HCT116 (cell line): Measurements from ENCODE around the gene MAML3. TPM values are rescaled to one million over a fixed set of nuclear protein-coding genes. Genes with fewer than 3 reads are reported as not detected.
A peak's percentile ranks its signal among the peaks of the same experiment; 100 is the strongest.

Experiments used
- ATAC-seq: fragments of 200-7000 bp; cut with Tn5 transposase; 2 replicates; pipeline ENCODE4 v1.9.1; 2020; ENCODE audit warnings: mild to moderate bottlenecking, moderate library complexity
- BruUV-seq: library from RNA; stranded (reverse); fragments of 400-500 nt; replicated peaks from 2 replicates; lab custom pipeline; 2021; lab: Mats Ljungman, UMichigan
- CTCF ChIA-PET: fragments of 300-600 bp; sonication (Branson Sonifier 250); formaldehyde crosslinking; loops from one replicate; lab custom pipeline; 2021; ENCODE audit warnings: antibody characterized with exemption; lab: Charles Lee
- POLR2A ChIA-PET: fragments of 300-600, 350-600 bp; sonication (Branson Sonifier 250); formaldehyde crosslinking; loops from one replicate; lab custom pipeline; 2021; ENCODE audit warnings: antibody characterized with exemption; lab: Charles Lee
- RAD21 ChIA-PET, 2 experiments: fragments of 300-600 bp; sonication (Branson Sonifier 250); formaldehyde crosslinking; loops; one replicate each; lab custom pipeline; 2023; ENCODE audit warnings: low total read pairs in 2 of 2; ENCODE audit not compliant: uncharacterized antibody in 2 of 2, unreplicated experiment in 2 of 2, low non-redundant PET in 1 of 2; lab: Charles Lee
- DNase-seq: peaks from one replicate; pipeline ENCODE4 v3.0.0-alpha.2; 2010; ENCODE audit warnings: low read depth, low spot score
- H2AFZ ChIP-seq: fragments of 200-600 bp; shearing (Covaris generic), sonication (generic); 2 replicates; pipeline ENCODE4 v1.6.1; 2017; ENCODE audit warnings: low read depth, mixed run types, mixed read lengths, antibody characterized with exemption, low read length; ENCODE audit not compliant: poor library complexity, severe bottlenecking
- H3K27ac ChIP-seq: 2 replicates; pipeline ENCODE4 v1.5.1; 2012; ENCODE audit warnings: low read depth, low read length
- H3K27me3 ChIP-seq: fragments of 200-600 bp; sonication (generic); 2 replicates; pipeline ENCODE4 v1.6.1; 2016; ENCODE audit warnings: mixed run types, low read length, mixed read lengths; ENCODE audit not compliant: insufficient read depth
- H3K36me3 ChIP-seq, 2 experiments: fragments of 200-500 bp in 1 of 2; fragments of 200-600 bp in 1 of 2; sonication (Bioruptor generic) in 1 of 2; sonication (generic) in 1 of 2; 2 replicates each; pipeline versions ENCODE4 v1.5.1 to v1.6.1; 2014 to 2016; ENCODE audit warnings: low read length in 2 of 2, inconsistent platforms in 1 of 2, mixed read lengths in 1 of 2, mixed run types in 1 of 2; ENCODE audit not compliant: insufficient read depth in 2 of 2, control insufficient read depth in 1 of 2
- H3K4me1 ChIP-seq, 2 experiments: fragments of 200-600 bp in 1 of 2; sonication (generic) in 1 of 2; 2 replicates each; pipeline versions ENCODE4 v1.5.1 to v1.6.1; 2012 to 2017; ENCODE audit warnings: low read length in 2 of 2, inconsistent platforms in 1 of 2, mild to moderate bottlenecking in 1 of 2, mixed read lengths in 1 of 2, mixed run types in 1 of 2, moderate library complexity in 1 of 2; ENCODE audit not compliant: insufficient read depth in 2 of 2, control insufficient read depth in 1 of 2
- H3K4me2 ChIP-seq: fragments of 200-600 bp; sonication (generic); 2 replicates; pipeline ENCODE4 v1.6.1; 2017; ENCODE audit warnings: mixed run types, low read length, mixed read lengths
- H3K4me3 ChIP-seq, 2 experiments: fragments of 200-600 bp in 1 of 2; sonication (generic) in 1 of 2; replicated peaks in 1 of 2; 2 replicates each; pipeline ENCODE4 v1.5.1; 2011 to 2016; ENCODE audit warnings: low read length in 2 of 2, control low read depth in 1 of 2, low read depth in 1 of 2, mild to moderate bottlenecking in 1 of 2, mixed read lengths in 1 of 2, mixed run types in 1 of 2
- H3K79me2 ChIP-seq: fragments of 200-600 bp; sonication (generic); 2 replicates; pipeline ENCODE4 v1.6.1; 2017; ENCODE audit warnings: mild to moderate bottlenecking, mixed run types, low read length, moderate library complexity, mixed read lengths; ENCODE audit not compliant: insufficient read depth
- H3K9ac ChIP-seq: fragments of 200-600 bp; sonication (generic); 2 replicates; pipeline ENCODE4 v1.6.1; 2016; ENCODE audit warnings: low read length, mixed read lengths
- H3K9me2 ChIP-seq: fragments of 200-600 bp; sonication (generic), shearing (Covaris generic); 2 replicates; pipeline ENCODE4 v1.6.1; 2017; ENCODE audit warnings: mixed run types, mild to moderate bottlenecking, moderate library complexity; ENCODE audit not compliant: insufficient read depth
- H3K9me3 ChIP-seq, 2 experiments: fragments of 200-500 bp in 1 of 2; fragments of 200-600 bp in 1 of 2; sonication (Bioruptor generic) in 1 of 2; sonication (generic) in 1 of 2; 2 replicates each; pipeline ENCODE4 v1.6.1; 2014 to 2017; ENCODE audit warnings: low read length in 2 of 2, mixed read lengths in 2 of 2, inconsistent platforms in 1 of 2, low read depth in 1 of 2, mild to moderate bottlenecking in 1 of 2, mixed run types in 1 of 2, moderate library complexity in 1 of 2; ENCODE audit not compliant: control insufficient read depth in 1 of 2, insufficient read depth in 1 of 2
- H4K20me1 ChIP-seq: fragments of 200-600 bp; sonication (generic), shearing (Covaris generic); 2 replicates; pipeline ENCODE4 v1.6.1; 2017; ENCODE audit warnings: mixed run types, mild to moderate bottlenecking, moderate library complexity; ENCODE audit not compliant: insufficient read depth
- CBX3 ChIP-seq: IDR thresholded peaks from 2 replicates; pipeline ENCODE4 v1.6.1; 2012; ENCODE audit warnings: low read depth
- CEBPB ChIP-seq: IDR thresholded peaks from 2 replicates; pipeline ENCODE4 v1.6.1; 2012; ENCODE audit warnings: low read depth
- EGR1 ChIP-seq: IDR thresholded peaks from 2 replicates; pipeline ENCODE4 v1.6.1; 2012; ENCODE audit warnings: low read depth
- EZH2 ChIP-seq: fragments of 200-600 bp; sonication (generic); IDR thresholded peaks from 2 replicates; pipeline ENCODE4 v1.6.1; 2017; ENCODE audit warnings: antibody characterized with exemption, mixed run types
- FOSL1 ChIP-seq: IDR thresholded peaks from 2 replicates; pipeline ENCODE4 v1.6.1; 2012; ENCODE audit warnings: low read depth
- POLR2A ChIP-seq: IDR thresholded peaks from 2 replicates; pipeline ENCODE4 v1.7.0; 2011; ENCODE audit warnings: borderline replicate concordance; ENCODE audit not compliant: insufficient read depth, insufficient read length; ENCODE audit errors: extremely low read depth
- SIN3A ChIP-seq: IDR thresholded peaks from 2 replicates; pipeline ENCODE4 v1.6.1; 2012; ENCODE audit warnings: low read depth
- SP1 ChIP-seq: IDR thresholded peaks from 2 replicates; pipeline ENCODE4 v1.6.1; 2012; ENCODE audit warnings: low read depth
- SRF ChIP-seq: IDR thresholded peaks from 2 replicates; pipeline ENCODE4 v1.6.1; 2012; ENCODE audit warnings: low read depth
- TCF7L2 ChIP-seq: IDR thresholded peaks from 2 replicates; pipeline ENCODE4 v1.7.0; 2011; ENCODE audit warnings: borderline replicate concordance, inconsistent platforms; ENCODE audit not compliant: insufficient read depth, insufficient read length; ENCODE audit errors: extremely low read depth
- YY1 ChIP-seq: IDR thresholded peaks from 2 replicates; pipeline ENCODE4 v1.6.1; 2011; ENCODE audit warnings: low read length, low read depth, moderate library complexity, mild to moderate bottlenecking; ENCODE audit not compliant: insufficient replicate concordance; ENCODE audit errors: extremely low read depth
- ZNF274 ChIP-seq: fragments of 200-500 bp; sonication (Bioruptor generic); IDR thresholded peaks from 2 replicates; pipeline ENCODE4 v1.6.1; 2014; ENCODE audit warnings: mild to moderate bottlenecking, low read depth, low read length, inconsistent platforms
- intact Hi-C: fragments of 100-400 bp; cut with micrococcal nuclease; formaldehyde crosslinking; loops from 2 replicates; pipeline ENCODE4 v1.10.0; 2022
- total RNA-seq: library from RNA; stranded (reverse); gene quantifications from one replicate; pipeline ENCODE4 v1.2.1, GENCODE V29; 2021; ENCODE audit not compliant: unreplicated experiment
- TF ChIP-seq, protein P1 (sequence below): IDR thresholded peaks from 2 replicates; pipeline ENCODE4 v1.6.1; 2012; ENCODE audit warnings: low read depth
- TF ChIP-seq, protein P2 (sequence below): IDR thresholded peaks from 2 replicates; pipeline ENCODE4 v1.6.1; 2012

MAML3 gene
- total RNA-seq, 1 experiment from 2014 or later = 3.1 TPM

DNA sequence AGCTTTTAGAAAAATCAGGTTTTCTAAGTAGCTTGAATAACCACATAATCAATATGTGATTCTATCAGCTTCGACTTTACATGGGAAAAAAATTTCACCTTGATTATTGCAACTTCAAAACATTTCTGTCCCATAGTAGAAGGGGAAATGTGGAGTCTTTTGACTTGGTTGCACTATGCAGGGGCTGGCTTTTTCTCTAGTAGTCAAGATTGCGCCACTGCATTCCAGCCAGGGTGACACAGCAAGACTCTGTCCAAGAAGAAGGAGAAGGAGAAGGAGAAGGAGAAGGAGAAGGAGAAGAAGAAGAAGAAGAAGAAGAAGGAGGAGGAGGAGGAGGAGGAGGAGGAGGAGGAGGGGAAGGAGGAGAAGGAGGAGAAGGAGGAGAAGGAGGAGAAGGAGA lies 84.9 kb downstream of the MAML3 start:
- POLR2A ChIA-PET = no interaction called here
- DNase-seq = no peak
- BruUV-seq = no TSS peak
- CTCF ChIA-PET = no interaction called here
- no peak for ATAC-seq
- Histone ChIP-seq H2AFZ (no peak overlapping the region), H3K4me1 (no peaks in the 10 kb centered on the region), H3K36me3 (no peaks in the 10 kb centered on the region), H3K27me3 (no peaks in the 10 kb centered on the region), H3K9ac (no peak overlapping the region), H3K9me2 (no peaks in the 10 kb centered on the region), H3K79me2 (no peaks in the 10 kb centered on the region), H3K4me2 (no peak overlapping the region), H3K4me3 (no peak overlapping the region), H4K20me1 (no peaks in the 10 kb centered on the region), H3K27ac (no peak overlapping the region), H3K9me3 (no peaks in the 10 kb centered on the region)
- RAD21 ChIA-PET = no interaction called here
- intact Hi-C loops = no loop called here
- TF ChIP-seq CEBPB (peak; percentile 81), YY1 (no peak)

DNA sequence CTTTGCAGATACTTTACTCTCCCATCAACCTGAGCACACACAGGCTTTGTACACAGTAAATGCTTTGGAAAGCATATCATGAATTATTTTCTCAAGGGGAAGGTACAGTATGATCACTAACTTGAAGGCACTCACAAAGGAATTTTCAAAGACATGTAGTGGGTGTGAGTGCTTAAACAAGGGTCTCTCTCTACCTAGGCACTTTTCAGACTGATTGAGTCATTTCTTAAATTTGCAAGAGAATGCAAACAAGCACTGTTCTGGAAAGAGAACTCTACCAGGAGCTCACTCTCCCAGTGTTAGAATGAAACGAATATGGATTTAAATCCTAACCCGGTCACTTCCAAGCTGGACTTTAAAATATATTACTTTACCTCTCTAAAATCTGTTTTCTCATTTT lies 85.7 kb downstream of the MAML3 start:
- intact Hi-C loops = no loop called here
- ChIA-PET POLR2A (no interaction called here), CTCF (no interaction called here), RAD21 (no interaction called here)
- H3K27me3 ChIP-seq = no peaks in the 10 kb centered on the region
- no peaks in the 10 kb centered on the region for H4K20me1 ChIP-seq
- H3K79me2 ChIP-seq = no peaks in the 10 kb centered on the region
- H2AFZ ChIP-seq = no peak overlapping the region
- no peak overlapping the region for H3K4me3 ChIP-seq
- TF ChIP-seq, protein P1, sequence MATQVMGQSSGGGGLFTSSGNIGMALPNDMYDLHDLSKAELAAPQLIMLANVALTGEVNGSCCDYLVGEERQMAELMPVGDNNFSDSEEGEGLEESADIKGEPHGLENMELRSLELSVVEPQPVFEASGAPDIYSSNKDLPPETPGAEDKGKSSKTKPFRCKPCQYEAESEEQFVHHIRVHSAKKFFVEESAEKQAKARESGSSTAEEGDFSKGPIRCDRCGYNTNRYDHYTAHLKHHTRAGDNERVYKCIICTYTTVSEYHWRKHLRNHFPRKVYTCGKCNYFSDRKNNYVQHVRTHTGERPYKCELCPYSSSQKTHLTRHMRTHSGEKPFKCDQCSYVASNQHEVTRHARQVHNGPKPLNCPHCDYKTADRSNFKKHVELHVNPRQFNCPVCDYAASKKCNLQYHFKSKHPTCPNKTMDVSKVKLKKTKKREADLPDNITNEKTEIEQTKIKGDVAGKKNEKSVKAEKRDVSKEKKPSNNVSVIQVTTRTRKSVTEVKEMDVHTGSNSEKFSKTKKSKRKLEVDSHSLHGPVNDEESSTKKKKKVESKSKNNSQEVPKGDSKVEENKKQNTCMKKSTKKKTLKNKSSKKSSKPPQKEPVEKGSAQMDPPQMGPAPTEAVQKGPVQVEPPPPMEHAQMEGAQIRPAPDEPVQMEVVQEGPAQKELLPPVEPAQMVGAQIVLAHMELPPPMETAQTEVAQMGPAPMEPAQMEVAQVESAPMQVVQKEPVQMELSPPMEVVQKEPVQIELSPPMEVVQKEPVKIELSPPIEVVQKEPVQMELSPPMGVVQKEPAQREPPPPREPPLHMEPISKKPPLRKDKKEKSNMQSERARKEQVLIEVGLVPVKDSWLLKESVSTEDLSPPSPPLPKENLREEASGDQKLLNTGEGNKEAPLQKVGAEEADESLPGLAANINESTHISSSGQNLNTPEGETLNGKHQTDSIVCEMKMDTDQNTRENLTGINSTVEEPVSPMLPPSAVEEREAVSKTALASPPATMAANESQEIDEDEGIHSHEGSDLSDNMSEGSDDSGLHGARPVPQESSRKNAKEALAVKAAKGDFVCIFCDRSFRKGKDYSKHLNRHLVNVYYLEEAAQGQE = no peak
- TF ChIP-seq EZH2 (no peak), SRF (no peak), CBX3 (no peak), EGR1 (no peak), POLR2A (no peak), SIN3A (no peak), SP1 (no peak), TCF7L2 (no peak), FOSL1 (no peak), ZNF274 (no peak)
- TF ChIP-seq, protein P2, sequence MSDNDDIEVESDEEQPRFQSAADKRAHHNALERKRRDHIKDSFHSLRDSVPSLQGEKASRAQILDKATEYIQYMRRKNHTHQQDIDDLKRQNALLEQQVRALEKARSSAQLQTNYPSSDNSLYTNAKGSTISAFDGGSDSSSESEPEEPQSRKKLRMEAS = no peak
- no peaks in the 10 kb centered on the region for H3K9me2 ChIP-seq
- no peak overlapping the region for H3K27ac ChIP-seq
- ATAC-seq (no peak), DNase-seq (no peak)
- H3K4me2 ChIP-seq = no peak overlapping the region
- no peak overlapping the region for H3K9ac ChIP-seq
- no peaks in the 10 kb centered on the region for H3K36me3 ChIP-seq
- no peaks in the 10 kb centered on the region for H3K9me3 ChIP-seq
- no TSS peak for BruUV-seq
- no peaks in the 10 kb centered on the region for H3K4me1 ChIP-seq
